CD4-positive, alpha-beta T cell treated with Interleukin-17A for 1 hour (primary cell): ENCODE results near the gene PPARGC1A.

Experiments
- DNase-seq: peaks from one replicate; pipeline ENCODE4 v3.0.0-alpha.2; 2020

The PPARGC1A gene

DNA sequence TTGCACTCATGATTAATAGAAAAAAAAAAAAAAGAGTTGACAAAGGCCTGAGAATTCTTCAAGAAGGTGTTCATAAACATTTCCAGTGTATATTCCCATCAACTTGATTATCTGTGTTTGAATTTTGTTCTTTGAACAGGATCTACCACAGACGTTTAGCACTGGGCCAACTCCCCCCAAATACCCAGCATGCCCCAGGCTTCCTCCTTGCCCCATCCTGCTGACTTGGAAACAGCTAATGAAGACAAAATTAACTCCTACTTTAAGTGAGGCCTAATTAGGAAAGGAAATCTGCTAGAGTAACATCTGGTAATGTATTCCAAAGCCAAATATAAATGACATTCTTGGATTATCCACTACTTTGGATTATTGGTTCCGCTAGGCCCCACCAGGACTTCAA is 52.5 kb downstream of the PPARGC1A start:
- DNase-seq, result no peak

DNA sequence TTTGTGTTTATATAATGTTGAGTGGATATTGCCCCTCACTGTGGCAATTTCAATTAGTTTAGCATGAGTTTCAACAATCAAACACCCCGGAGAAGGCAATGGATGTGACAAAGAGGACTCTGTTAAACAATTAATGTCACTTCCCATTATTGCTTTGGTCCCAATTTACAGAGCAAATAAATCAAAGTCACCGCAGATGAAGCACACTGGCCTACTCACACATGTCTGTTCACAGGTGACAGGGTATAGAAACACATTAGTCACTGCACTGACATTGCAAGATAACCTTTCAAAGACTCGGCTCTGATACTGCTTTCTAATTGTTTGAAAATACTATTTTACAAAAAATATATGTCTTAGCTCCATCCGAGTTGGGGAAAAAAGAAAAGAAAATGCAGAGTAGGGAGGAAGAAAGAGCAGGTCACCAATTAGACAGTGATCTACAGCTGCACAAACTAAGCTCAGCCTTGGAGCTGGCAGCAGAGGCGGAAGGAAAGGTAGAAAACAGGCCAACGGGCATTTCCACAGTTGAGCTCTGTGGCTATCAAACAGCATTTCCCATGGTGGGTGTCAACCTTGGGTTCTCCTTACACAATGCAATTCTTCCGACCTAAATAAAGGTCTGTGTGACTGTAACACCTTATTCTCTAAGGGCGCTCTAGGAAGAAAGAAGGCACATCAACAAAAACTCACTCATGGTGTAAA is 53.9 kb downstream of the PPARGC1A start:
- no peak for DNase-seq

DNA sequence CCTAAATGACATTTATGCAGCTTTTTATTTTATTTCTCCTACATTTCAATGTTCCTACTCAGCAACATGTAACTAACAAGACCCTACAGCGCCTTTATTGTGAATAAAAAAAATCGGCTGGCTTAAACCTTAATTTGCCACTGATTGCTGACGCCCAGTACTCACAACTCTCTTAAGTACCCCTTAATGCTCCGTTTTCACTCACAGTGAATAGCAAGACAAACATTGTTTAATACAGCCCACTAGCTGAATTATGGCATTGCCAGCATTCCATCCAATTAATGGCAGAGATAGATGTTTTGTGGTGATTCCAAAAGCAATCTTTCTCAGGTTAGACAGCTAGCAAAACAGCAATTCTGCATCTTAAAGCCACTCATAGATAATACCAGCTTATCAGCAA is 61.1 kb downstream of the PPARGC1A start:
- DNase-seq, result no peak

DNA sequence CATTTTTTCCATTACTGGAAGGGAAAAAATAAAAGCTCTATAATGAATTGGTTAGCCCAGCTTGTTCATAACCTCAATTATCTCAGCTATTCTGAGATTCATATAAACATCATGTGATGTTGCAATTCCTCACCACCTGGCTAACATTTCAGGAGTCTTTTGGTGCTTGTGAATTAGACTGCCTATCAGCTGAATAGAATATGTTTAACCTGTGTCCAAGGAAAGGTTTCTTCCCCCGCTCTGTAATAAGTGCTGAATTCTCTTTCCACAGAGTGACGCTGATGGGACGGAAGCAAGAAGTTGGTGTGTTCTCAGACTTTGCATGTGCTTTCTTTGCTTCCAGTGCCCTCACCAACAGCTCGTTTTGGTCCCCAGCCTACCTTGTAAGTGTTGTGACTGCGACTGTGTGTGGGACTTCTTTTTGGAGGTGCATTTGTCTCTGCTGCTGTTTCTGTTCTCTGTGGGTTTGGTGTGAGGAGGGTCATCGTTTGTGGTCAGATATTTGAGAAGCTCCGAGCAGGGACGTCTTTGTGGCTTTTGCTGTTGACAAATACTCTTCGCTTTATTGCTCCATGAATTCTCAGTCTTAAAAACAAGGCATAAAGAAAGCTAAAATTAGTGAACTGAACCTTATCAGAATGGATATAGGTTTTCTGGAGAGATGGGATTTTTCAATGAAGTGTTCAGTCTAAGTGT is 61.7 kb downstream of the PPARGC1A start:
- DNase-seq, result no peak

DNA sequence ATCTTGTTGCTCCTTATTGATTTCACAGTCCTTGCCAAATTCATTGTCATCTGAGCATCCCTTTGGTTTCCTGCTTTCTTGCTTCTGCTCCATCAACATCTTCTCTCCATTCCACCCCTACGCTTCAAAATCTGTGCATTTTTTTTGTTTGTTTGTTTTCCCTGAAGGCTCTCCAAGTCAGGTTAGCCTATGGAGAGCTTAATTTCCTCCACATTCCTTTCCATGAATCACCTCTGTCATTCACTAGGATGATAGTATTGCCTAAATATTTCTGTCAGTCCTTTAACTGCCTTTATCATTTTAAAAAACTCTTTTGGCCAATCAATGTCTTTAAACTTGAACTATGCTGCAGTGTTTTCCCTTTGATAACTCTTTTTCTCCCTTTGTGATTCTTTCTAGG is 67.7 kb downstream of the PPARGC1A start:
- DNase-seq, result no peak

DNA sequence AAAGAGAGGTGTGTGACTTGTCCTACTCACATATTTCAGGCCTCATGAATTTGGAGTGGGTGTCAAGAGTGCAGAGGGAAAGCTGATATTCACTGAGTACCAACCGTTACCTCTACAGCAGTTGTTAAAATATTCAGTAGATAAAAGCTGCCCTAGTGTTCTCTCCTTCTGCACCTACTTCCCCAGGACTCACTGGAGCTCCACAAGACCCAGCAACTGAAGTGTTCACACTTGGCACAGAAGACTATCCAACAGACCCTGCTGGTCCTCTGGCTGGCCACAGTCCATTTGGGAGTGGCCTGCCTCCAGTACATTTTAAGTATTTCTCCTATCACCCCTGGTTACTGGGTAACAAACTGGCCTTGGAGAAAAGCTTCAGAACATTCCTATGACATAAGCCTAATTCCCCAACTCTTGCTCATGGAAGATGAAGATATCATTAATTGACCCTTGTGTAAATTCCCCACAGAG is 70.8 kb downstream of the PPARGC1A start:
- DNase-seq, result no peak

DNA sequence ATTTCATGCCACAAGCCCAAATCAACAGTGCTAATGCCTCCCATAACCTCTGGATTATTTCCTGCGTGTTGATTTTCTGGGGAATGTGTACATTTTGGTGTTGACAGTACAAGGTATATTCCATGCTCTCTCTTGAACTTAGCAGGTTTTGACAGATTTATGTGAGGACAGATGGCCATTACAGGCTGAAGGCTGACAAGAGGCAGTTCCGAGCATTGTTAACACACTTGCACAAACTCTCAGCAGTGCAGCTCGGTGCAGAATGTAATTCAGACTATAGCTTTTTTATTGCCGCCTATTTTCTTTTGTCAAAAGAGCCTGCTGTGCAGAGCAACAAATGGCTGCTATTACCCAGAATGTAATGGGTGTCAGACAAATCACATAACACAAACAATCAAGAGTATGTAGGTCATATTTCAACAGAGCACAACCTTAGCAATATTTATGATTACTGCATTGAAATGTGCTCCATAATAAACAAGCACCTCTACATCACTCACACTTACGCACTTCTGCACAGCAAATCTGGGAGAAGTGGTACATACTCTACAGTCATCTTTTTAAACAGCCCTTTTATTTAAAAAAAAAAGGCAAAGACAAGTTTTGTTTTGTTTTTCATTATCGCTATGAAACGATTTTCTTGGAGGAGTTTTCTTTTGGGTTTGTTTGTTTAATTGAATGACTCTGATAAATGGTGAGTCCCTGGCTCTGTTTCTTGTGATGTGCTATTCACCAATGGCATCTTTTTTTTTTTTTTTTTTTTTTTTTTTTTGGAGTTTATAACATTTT is 71.6 kb downstream of the PPARGC1A start:
- no peak for DNase-seq

DNA sequence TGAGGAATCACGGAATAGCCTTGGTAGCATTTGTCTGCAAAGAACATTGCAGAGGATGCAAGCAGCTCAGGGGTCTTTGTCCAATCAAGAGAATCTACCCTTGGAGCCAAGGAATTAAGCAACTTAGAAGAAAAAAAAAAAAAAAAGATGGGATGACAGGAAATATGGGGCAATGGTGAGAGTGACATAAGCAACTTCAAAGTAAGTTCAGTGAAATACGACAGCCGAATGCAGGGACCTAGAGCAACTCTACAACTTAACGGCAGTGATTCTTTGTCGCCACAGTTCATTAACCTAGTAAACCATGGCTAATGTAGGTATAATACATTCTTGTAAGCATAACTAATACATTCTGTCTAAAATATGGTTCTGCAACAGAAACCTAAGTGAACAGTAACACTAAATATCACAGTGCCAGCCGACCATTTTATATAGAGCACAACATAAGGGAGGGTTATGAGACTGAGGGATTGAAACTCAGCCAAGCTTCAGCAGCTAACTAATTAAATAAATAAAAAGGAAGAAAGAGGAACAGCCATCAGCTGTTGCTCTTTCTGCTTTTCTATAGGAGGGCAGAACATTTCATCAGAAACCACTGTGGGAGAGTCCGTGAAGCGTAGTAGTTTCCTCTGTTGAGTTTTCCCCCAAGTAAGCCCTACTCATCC is 74.7 kb downstream of the PPARGC1A start:
- DNase-seq, result no peak

DNA sequence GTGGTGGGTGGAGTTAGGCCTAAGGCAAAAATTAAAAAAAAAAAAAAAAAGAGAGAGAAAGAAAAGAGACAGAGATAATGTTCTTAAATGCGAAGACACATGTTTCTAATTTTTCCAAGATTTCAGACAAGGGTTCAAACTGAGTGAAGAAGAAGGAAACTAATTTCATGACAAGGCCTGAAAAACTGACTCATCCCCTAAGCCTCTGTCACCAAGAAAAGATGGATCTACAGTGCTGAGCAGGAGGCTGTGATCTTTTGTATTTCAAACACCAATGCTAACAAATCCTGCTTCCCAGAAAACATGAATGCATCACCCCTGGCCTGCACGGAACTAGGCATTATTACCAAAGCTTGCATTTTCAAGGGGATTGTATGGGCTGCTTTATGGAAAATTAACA is 75.3 kb downstream of the PPARGC1A start:
- DNase-seq, result no peak

DNA sequence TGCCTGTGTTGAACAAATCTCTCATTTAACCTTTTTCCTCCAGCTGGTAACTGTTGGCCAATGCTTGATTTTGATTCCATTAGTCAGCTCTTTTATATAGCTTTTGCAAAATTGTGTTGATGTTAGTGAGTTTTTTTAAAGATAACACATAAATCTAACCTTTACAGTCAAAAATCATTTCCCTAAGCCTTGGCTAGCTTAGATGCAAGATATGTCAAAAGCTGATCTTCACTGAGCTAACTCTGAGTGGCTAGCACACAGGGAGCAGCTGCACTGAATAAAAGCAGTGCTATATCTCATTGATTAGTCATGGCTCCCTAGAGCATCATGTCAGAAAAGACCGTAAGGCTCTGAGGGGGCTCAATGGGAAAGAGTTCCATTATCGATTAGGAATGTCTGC is 78.7 kb downstream of the PPARGC1A start:
- DNase-seq, result no peak

DNA sequence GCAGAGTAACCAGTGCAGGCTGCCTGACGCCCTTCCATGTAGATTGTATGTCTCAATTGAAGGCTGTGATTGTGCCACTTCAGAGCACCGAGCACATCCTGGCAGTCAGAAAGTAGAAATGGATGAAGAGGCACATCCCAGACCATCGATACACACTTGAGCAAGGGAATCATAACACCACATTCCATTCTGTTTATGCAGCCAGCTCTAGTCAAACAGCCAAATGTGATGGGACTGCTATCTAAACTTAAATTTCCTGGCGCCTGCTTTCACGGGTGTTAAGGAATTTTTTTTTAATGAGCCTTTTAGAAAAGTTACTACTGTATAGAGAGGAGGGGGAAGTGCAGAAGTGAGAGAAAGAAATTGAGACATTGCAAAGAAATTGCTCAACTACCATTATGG is 84.4 kb downstream of the PPARGC1A start:
- DNase-seq, result no peak

DNA sequence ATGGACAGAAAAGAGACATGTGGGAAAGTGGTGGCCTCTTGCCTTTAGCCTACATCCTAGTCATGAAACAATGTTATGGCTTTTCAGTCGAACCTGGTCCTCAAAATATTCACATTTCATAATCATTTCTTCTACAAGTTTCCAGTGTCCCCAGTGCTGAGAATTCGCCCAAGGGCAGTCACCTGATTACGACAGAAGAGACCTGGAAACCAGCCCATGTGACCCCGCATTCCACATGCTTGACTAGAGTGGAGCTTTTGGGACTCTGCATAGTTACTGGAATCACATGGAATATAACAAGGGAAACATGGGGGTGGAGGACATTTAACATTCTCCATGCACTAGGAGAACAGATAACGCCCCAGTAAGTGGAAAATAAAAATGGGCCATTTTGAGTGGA is 100.1 kb downstream of the PPARGC1A start:
- DNase-seq, result no peak

DNA sequence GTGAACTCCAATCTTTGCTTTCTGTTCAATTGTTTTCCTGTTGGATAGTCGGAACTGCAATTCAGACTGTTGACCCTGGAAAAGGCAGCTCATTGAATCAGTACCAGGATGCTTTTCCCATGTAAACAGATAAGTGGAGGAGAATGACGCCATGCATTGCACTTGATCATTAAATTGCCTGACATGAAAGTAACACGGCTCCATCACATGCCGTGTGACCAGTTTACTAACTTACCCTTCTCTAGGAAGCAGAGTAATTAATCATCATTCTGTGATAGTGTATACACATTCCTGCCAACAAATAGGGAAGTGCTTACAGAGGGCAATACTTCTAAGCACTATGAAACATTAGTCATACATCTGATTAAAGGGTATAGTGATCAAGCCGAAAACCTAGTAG is 101.4 kb downstream of the PPARGC1A start:
- DNase-seq, result no peak

DNA sequence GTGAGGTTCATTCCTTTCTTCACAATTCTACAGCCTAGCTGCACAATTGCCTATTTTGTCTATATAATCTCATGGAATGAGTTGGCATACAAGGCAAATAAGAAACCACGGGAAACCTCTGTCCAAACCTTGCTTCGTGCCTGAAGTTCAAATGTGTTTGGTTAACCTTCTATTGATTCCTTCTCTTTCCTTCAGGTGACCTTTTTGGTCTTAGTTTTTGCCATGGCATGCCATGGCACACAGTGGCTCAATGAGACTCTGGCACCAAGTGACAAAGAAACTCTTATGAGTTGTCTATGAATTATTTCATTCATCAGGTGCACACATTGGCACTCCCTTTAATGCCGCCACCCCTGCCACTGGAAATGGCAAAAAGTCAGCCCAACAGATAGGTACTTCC is 101.8 kb downstream of the PPARGC1A start:
- no peak for DNase-seq

DNA sequence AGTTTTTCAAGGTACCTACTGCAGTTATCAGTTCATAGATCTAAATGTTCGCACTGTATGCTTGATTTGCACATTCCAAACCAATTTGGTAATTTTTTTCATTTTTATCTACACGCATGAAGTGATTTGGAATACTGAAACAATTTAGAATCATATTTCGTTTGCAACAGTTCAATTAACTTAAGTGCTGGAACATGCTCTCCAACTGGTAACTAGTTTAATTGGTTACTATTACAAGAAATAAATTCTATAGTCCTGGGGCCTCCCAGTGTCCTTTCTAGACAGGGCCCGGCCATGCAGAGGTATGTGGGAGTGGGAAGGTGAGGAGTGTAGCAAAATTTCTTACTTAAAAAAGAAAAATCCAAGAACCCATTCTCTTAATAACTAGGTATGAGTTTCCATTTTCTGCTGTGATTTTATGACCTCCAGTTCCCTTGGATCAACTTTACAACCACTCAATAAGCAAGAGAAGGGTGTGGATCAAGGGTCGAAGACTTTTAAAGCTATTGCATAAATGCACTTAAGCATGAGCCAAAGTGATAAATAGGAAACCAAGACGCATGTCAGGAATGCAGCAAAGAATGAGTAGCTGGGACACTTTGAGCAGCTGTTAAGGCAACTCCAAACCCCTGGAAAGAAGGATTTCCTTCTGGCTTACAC is 106.9 kb downstream of the PPARGC1A start:
- no peak for DNase-seq

DNA sequence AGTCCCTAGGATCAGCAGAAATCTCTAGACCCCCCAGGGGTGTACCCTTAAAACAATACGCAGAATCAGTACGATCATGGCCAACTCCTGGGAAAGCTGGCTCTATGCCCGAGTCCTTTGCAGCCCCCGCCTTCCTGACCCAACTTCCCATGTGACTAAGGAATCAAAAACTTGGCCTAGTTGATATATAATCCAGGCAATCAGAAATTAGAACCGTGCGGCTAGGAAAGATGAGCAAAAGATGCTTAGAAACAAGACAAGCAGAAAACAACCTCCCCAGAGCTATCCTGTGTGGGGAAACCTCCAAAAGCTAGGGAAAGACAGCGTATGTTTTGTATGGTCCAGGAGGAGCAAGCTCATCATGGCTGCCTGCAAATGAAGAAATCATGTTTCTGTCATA is 110.0 kb downstream of the PPARGC1A start:
- DNase-seq, result no peak

DNA sequence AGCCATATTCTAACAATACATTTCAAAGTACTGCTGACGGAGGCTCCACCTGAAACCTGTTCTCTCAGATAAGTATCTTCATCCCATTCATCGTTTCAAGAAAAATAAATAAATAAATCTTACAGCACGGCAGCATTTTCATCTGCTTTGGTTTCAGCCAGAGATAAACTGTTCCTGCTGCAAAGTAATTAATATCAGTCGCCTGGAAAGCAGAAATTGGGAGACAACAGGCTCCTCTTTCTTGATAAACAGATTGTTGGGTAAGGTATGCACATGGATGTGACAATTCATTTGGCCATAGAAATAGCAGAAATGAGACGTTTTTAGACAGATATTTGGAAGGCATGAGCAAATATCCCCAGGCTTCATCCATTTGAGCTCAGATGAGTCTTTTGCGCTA is 110.4 kb downstream of the PPARGC1A start:
- DNase-seq, result no peak

DNA sequence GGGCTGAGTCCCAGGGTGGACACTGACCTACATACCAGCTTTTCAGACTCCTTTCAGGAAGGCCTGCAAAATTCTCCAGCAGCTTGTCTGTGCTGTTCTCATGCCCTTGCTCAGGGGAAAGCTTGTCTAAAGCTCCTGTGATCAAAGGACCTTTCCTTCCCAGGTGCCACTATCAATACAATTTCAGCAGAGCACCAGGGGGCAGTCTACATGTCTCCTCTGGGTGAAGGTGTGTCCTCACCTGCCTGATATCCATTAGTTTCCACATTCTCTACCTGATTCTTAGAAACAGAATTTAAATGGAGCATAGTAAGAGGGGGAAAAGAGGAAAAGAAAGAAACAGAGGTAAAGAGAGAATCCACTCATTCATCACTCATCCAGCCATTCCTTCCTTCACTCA is 114.2 kb downstream of the PPARGC1A start:
- no peak for DNase-seq

DNA sequence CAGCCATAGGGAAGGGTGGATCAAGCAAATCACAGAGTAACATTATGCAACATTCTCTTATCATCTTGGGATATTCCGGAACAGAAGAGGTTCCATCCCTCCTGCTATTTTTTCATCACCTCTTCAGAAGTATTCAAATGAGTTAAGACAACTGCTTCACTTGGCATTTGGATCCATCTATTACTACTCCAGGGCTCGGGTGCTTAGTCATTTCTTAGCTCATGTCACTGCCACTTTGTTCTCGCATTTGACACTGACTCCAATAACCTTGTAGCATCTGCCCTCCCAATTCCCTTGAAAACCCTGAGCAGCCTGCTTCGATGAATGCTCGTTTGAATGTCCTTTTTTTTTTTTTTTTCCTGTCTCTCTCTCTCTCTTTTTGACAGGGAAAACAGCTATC is 114.9 kb downstream of the PPARGC1A start:
- DNase-seq, result no peak

DNA sequence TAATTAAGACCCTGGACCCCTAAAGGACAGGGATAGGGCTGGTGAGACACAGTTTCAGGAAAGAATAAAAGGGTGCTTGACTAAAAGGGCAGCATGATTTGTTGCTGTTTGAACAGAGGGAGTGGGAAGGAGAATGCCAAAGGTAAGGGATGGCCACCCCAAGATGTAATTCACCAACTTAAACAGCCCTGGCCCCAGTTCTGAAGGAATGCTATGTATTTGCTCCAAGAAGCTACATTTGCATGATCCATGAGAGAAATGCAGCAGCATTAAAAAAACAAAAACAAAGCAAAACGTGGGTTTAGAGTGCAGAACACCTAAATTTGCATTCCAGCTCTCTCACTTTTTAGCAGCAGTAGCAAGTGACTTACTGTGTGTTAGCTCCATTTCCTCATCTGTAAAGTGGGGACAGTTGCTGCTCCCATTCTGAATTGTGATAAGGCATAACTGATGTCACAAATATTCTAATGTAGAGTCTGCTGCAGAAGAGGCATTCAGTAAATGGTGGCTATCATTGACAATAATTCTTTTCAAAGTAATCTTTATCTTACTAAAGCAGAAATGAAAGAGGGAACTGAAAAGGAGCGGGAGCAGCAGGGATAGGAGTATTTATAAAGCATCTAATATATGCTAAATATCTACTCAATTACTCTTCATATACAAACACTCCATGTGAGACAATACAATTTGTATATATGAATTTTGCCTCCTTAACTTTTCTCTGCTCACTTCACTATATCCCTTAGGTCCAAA is 115.8 kb downstream of the PPARGC1A start:
- DNase-seq, result no peak

DNA sequence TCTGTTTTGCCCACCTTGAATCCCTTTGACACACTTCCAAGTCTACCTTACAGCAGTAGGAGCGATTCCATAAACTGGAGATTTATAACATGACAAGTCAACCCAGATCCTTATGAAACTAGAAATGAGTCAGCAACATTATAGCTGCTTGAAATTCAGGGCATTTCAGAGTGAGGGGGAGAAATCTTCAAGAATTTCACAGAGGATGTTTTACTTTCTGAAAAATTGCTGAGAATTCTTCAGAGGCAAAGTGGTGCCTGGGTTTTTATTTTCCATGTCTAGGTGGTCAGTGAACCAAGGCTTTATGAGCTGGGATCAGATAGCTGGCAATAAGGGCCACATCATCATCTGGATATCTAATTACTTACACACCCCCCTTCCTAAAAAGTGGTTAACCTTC is 119.8 kb downstream of the PPARGC1A start:
- DNase-seq, result no peak

DNA sequence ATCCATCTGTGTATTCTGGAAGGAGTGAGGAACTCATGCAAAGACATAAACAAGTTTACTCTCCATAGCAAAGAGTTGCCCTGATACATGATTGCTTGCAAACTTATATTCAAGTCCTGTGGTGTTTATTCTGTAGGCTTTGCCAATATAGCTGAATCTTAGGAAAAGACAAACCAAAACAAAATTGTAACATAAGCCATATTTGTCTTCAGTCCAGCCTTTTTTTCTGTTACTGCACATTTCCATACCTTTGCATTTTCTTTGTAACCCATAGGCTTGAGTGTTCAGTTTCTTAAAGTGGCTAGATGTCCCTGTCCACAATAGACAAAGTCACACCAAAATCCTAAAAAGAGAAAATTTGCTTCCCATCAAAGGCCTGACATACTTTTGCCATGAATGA is 120.4 kb downstream of the PPARGC1A start:
- no peak for DNase-seq
